ENCODE data around the gene ENAM.

GRCh38 chr4:70687392-70687791 is 58.8 kb downstream of the ENAM start:
- TF ChIP-seq POLR2A (IDR thresholded peaks at IDR 0.05) (no peak), CTCF (IDR thresholded peaks at IDR 0.05) (no peak), POLR2AphosphoS5 (IDR thresholded peaks at IDR 0.05) (no peak)
